Upper lobe of left lung (tissue), 4 donors: ENCODE data around the gene SMAD9.

ENCODE experiments used
- CTCF ChIP-seq, 6 experiments: fragments of 450-650 bp in 4 of 6; fragments of 200-600 bp in 2 of 6; sonication (generic) in 2 of 6; IDR thresholded peaks; one replicate each; pipeline ENCODE4 v1.5.1; 2016 to 2019; ENCODE audit warnings: antibody characterized with exemption in 6 of 6
- EP300 ChIP-seq, 4 donors: sonication (generic); formaldehyde crosslinking; IDR thresholded peaks; one replicate each; pipeline ENCODE4 v1.5.1; 2017; ENCODE audit warnings: antibody characterized with exemption in 4 of 4, control low read depth in 2 of 4
- POLR2A ChIP-seq, 4 donors: fragments of 450-650 bp; IDR thresholded peaks; one replicate each; pipeline ENCODE4 v1.5.1; 2016 to 2017; ENCODE audit warnings: antibody characterized with exemption in 4 of 4, mild to moderate bottlenecking in 2 of 4
- POLR2AphosphoS5 ChIP-seq, 2 donors: sonication (generic); formaldehyde crosslinking; IDR thresholded peaks; one replicate each; pipeline ENCODE4 v1.5.1; 2017; ENCODE audit warnings: antibody characterized with exemption in 2 of 2

- TF ChIP-seq POLR2A (IDR thresholded peaks at IDR 0.05) = no peak
- TF ChIP-seq EP300 (IDR thresholded peaks at IDR 0.05) = no peak
- no peak for TF ChIP-seq CTCF (IDR thresholded peaks at IDR 0.05)
- no peak for TF ChIP-seq POLR2AphosphoS5 (IDR thresholded peaks at IDR 0.05)
These were observed 105.6 kb downstream of the SMAD9 start for GRCh38 chr13:36814465-36814864.
